Jurkat, Clone E6-1 (cell line): ENCODE measurements around the gene ANKMY1.

Source experiments
- DNase-seq: peaks from one replicate; pipeline ENCODE4 v3.0.0-alpha.2; 2011; ENCODE audit warnings: low read depth, low spot score
- H3K4me3 ChIP-seq: 2 replicates; pipeline ENCODE4 v1.5.1; 2011; ENCODE audit warnings: mild to moderate bottlenecking, low read length, control low read depth, moderate library complexity

The ANKMY1 gene

DNA sequence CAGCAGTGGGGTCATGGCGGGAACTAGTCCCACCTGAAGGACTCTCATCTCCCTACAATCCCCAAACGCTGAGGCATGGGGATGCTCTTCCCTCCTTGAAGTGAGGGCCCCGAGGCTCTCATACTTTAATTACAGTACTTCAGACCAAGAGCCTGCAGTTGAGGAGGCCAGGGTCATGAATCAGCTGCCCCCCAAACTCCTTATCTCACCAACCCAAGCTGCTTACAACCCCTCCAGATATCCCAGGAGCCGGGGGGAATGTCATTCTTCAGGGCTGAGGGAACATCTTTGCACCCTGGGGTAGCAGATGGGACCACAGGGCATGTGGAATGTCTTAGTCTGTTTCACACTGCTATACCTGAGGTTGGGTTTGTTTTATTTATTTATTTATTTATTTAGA lies 26.0 kb upstream of the ANKMY1 start:
- no peak overlapping the region for H3K4me3 ChIP-seq
- no peak for DNase-seq

DNA sequence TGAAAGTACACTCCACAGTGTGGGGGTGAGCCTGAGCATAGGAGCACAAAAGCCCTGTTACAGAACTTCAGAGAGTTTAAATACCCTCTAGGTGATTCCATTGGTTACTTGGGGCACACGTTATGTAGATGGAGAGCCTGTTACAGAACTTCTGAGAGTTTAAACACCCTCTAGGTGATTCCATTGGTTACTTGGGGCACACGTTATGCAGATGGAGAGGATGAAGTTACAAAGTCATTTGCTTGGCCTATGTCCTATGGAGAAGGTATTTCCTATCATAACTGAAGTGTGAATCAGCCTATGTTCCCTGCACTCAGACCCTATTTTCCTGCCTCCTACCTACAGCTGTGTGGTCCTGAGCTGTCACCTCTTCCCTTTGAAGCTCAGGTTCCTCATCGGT lies 25.0 kb upstream of the ANKMY1 start:
- DNase-seq = no peak
- H3K4me3 ChIP-seq = no peak overlapping the region

DNA sequence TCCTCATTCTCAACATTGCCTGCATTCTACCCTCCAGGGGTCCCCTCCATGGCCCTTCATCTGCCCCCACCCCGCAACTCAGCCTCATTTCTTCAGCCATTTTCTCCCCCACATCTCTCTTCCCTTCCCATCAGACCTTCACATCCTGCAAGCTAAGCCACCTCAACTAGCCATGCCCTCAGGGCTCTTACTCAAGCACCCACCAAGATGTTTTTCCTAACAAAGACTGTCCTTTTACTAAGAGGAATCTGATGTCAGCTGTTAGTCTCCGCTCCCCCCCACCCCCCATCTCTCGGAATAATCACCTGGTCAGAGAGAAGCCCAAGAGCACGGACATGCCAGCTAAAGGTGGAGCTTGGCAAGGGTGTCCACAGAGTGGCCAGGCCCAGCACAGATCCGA lies 24.0 kb upstream of the ANKMY1 start:
- DNase-seq = no peak
- no peak overlapping the region for H3K4me3 ChIP-seq

DNA sequence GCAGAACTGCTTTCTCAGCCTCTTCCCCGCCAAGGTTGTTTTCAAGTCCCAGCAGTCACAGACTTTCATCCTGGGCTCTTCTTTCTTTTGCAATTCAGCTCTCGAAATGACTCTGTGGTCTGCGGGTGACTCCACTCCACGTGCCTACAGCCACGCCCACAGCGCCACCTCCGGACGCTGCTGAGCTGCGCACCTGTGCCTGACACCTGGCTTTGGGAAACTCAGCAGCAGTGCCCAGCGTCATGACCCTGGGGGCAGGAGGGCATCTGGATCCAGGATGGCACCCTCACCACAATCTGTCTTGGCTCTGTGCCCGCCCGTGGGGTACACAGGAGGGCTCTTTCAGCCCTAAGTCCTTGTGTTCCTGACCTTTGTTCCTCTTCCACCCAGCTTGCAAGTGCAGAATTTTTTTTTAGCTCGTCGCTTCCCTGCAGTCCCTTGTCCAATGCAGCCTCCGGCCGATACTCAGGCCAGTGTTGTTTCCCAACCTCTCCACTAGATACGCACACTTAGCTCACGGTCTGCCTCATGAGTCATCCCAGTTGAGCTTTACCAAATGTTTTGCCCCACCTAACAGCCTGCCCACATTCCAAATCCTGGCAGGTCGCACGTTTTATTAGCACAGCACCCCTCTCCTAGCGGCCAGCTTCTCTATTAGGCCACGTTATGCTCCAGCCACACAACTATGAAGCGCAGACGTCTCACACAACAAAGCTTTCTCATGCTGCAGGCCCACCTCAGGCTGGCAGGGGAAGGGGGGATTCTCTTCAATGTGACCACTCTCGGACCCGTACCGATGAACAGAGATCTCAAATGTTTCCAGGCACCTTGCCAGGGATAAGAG lies 22.2 kb upstream of the ANKMY1 start:
- H3K4me3 ChIP-seq = no peak overlapping the region
- DNase-seq = peak; percentile 91

DNA sequence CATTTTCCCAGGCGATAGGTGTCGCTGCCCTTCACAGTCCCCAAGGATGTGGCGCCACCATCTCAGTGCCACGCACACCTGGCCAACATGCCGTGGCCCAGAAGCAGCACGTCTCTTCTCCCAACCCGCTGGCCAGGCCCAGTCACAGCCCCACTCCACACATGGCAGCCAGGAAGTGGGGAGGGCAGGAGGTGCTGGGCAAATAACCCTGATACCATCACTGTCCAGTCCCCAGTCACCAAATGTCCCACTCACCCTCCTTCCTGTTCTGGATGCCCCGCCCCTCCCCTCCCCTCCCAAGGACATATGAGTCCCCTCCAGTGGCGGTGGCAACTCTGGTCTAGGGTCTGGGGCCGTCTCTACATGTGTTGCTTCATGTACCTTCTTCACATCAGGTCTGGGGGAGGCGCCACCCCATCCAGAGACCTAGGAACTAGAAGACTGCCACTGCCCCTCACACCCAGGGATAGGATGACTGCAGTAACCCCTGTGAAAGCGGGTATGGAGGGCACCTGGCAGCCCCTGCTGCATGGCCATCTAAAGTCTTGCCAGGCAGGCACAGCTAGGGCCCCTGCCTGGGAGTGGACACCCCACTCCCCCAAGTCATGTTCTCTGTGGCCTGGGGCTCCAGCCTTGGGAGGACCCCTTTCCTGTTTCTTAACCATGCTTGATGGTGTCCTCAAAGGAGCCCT lies 21.4 kb upstream of the ANKMY1 start:
- H3K4me3 ChIP-seq = no peak overlapping the region
- DNase-seq = no peak

DNA sequence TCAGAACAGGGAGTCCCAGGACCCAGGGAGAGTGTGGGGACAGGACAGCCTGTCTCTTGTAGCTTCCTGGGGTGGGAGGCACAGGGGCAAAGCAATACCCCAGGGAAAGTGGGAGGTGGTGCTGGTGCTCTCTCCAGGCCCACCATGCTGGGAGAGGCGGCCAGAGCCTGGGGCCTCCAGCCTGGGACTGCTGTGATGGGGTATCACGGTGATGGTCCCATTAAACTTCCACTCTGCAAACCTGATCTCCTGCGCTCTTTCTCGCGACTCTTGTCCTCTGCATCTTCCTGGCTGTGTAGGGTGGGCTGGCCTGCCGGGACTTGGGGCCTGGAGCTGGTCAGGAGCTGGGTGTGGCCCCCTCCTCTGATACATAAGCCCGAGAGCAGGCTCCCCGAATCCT lies 20.7 kb upstream of the ANKMY1 start:
- H3K4me3 ChIP-seq = no peak overlapping the region
- DNase-seq = no peak

DNA sequence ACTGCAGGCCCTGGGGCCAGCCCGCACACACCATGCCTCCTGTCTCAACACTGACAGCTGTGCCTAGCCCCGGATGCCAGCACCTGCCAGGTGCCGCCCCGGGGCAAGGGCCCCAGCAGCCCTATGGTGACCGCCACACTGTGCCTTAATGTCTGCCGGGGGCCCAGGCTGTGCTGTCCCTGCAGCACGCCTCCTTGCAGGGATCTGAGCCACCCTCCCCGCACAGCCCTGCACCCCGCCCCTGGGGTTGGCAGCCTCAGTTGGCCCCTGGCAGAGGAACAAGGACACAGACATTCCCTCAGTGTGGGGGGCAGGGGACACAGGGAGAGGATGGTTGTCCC lies 20.3 kb upstream of the ANKMY1 start:
- no peak for DNase-seq
- no peak overlapping the region for H3K4me3 ChIP-seq

DNA sequence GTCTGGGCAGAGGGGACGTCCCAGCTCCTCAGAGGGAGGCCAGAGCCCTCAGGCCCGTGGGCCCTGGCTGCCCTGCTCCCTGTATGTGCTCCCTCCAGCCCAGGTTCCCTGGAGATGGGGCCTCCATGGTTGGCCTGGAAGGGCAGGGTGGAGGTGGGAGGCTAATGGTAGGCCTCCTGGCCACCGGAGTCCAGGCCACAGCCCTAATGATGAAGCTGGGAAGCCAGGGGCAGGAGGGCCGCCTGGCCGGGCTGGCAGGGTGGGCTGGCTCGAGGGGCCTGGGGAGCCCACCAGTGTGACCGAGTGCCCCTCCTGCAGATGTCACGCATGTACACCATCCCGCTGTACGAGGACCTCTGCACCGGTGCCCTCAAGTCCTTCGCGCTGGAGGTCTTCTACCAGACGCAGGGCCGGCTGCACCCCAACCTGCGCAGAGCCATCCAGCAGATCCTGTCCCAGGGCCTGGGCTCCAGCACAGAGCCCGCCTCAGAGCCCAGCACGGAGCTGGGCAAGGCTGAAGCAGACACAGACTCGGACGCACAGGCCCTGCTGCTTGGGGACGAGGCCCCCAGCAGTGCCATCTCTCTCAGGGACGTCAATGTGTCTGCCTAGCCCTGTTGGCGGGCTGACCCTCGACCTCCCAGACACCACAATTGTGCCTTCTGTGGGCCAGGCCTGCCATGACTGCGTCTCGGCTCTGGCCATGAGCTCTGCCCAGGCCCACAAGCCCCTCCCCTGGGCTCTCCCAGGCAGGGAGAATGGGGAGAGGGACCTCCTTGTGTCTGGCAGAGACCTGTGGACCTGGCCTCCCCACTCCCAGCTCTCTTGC lies 19.7 kb upstream of the ANKMY1 start:
- no peak overlapping the region for H3K4me3 ChIP-seq

DNA sequence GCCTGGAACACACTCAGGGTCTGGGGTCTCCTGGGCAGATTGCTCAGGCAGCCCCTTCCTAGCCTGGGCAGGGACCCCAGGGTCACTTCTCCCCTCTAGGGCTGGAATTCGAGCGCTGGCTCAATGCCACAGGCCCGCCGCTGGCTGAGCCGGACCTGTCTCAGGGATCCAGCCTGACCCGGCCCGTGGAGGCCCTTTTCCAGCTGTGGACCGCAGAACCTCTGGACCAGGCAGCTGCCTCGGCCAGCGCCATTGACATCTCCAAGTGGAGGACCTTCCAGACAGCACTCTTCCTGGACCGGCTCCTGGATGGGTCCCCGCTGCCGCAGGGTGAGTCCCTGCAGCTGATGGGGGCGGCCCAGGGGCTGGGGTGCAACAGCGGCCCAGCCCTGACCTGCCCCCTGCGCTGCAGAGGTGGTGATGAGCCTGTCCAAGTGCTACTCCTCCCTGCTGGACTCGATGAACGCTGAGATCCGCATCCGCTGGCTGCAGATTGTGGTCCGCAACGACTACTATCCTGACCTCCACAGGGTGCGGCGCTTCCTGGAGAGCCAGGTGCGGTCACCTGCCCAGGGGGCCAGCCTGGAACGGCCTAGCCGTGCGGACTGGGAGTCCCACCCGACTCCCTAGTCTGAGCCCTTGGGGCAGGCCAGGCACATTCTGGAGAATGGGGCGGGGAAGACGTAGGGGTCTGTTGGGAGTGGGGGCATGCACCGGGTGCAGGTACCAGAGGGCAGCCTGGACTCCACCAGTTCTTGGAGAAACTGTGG lies 18.8 kb upstream of the ANKMY1 start:
- no peak for DNase-seq
- no peak overlapping the region for H3K4me3 ChIP-seq

More for the DNA sequence above, 19.7 kb upstream of the ANKMY1 start:
- DNase-seq = no peak

DNA sequence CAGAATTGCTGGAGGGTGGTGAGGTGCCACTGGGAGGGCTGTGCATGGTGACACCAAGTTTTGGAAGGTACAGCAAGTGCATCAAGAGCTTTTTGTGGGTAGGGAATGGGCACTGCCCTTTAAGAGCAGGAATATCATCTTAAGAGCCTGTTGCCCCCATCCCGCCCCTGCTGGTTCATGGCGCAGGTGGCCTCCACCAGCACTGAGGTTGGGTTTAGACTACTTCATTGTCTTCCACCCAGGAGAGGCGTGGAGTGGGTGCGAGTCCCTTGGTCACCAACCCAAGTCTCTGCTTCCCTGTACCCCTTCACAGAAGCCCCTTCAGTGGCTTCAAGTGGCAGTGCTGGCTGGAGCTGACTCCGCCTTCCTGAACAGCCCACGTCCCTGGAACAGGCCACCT lies 18.2 kb upstream of the ANKMY1 start:
- no peak overlapping the region for H3K4me3 ChIP-seq
- DNase-seq = no peak

DNA sequence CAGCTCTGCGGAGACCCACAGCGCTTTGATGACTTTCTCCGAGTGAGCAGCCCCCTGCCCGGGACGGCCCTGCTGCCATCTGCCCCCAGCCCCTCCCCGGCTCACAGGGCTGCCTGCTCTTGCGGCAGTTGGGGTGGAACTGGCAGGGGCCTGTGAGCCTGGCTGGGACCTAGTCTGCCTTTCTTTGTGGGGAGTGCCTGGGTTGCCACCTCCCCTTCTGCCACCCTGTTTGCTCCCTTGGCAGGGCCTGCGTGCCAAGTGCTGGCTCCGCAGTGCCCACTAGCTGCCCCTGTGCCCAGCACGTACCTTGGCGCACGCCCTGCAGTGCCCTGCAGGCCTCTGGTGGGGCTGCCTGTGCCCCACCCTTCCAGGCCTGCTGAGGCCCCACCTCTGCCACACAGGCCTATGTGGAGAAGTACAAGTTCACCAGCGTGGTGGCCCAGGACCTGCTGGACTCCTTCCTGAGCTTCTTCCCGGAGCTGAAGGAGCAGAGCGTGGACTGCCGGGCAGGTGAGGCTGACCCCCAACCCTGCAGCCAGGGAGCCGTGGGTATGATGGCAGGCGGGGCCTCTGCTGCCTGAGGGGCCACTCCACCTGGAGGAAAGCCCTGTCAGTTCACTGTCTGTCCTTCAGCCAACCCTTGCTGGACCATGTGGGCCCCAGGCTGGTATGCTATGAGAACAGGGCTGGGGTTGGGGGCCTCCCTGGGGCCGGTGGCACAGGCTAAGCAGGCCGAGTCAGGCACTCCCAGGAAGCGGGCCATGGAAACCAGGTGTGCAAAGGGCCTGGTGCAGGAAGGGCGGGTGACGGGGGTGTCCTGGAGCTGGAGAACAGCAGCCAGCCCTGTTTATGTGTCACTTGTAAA lies 17.5 kb upstream of the ANKMY1 start:
- no peak for DNase-seq
- H3K4me3 ChIP-seq = no peak overlapping the region

DNA sequence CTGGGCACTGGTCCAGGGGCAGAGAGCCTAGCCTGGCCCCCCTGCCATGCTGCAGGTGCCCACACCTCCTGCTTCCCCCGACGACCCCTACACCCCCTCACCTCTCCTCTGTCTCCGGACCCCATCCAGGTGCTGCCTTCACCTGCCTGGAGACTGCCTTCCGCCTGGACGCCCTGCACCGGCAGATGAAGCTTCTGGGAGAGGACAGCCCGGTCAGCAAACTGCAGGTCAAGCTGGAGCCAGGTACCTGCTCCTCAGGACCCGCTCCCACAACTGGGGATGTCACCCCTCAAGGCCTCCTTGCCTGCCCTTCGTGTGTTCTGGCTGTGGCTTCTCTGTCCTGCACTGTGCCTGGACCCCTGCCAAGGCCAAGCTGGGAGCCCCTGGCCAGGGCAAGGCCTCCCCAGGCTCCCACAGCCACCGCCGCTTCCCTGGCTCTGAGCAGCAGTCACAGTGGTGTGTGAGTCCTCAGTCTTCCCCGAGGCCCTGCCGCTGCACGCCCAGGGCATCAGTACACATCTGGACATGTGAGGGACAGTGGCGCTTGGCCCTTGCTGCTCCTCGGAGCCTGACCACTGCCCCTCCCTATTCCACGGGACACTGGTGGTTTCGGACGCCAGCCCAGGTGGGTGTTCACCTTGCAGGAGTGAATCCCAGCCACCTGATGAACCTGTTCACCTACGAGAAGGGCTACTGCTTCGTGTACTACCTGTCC lies 16.8 kb upstream of the ANKMY1 start:
- no peak overlapping the region for H3K4me3 ChIP-seq
- no peak for DNase-seq

DNA sequence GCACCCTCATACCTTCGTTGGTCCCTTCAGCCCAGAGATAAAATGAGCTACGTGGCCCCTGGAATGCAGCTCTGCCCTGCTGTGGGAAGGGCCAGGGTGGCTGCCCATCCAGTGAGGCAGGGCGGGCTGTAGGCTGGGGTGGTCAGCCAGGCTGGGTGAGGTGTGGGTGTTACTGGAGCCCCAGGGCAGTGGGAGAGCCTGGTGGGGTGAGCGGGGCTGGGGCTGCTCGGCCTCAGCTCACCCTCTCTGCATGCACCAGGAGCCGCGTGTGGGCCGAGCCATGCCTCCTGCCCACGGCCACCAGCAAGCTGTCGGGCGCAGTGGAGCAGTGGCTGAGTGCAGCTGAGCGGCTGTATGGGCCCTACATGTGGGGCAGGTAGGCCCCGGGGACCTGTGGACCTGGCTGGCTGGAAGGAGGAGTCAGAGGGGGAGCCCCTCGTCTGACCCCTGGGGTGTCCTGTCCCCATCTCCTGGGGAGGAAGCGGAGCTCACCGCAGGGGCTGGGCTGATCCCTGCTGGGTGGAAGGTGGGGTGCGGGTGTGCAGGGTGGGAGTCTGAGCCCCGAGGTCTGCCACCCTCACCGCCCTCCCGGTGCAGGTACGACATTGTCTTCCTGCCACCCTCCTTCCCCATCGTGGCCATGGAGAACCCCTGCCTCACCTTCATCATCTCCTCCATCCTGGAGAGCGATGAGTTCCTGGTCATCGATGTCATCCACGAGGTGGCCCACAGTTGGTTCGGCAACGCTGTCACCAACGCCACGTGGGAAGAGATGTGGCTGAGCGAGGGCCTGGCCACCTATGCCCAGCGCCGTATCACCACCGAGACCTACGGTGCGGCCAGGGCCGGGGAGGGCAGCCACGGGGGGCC lies 16.0 kb upstream of the ANKMY1 start:
- DNase-seq = no peak
- no peak overlapping the region for H3K4me3 ChIP-seq

DNA sequence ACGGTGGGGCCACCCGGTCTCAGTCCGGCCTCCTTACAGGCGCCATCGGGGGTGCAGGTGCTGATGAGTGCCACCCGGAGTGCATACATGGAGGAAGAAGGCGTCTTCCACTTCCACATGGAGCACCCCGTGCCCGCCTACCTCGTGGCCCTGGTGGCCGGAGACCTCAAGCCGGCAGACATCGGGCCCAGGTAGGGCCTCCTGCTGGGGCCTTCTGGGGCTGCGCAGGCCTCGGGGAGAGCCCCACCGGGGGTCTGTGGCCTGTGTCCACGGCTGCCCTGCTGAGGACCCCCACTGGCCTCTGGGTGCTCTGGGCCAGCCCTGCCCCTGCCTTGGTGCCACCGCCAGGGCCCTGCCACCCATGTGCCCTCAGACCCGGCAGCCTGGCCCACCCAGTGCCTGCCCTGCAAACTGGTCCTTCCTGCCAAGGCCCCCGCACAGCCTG lies 15.3 kb upstream of the ANKMY1 start:
- no peak for DNase-seq
- no peak overlapping the region for H3K4me3 ChIP-seq

DNA sequence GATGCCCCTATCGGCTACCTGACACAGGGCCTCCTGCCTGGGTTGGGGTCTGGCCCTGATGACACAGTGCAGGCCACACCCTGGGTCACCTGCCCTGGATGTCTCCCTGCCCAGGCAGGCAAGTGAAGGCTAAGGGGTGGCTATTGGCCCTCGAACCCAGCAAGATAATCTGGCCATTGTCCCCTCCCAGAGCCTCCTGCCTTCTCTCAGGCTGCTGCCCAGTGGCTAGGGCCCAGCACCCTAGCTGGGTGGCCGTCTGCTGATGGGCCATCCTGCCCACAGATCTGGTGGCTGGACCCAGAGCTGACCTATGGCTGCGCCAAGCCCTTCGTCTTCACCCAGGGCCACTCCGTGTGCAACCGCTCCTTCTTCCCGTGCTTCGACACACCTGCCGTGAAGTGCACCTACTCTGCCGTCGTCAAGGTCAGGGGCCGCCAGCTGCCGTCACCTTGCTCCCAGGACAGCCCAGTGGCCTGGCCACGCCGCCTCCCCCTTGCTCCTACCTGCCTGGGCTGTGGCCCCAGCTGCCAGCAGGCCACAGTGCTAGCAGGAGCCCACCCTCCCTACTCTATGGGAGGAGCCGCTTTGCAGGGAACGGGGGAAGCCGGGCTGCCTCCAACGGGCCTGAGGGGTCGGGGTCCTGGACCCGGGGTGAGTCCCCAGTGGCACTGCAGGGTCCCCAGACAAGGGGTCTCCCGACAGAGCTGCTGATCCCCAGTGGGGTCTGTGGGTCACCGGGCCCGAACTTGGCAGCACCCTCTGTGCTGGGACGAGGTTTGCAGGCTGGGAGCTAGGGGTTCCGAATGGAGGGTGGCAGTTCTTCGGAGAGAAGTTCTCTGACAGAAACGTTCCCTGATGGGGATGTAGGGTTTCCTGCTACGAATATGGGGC lies 14.6 kb upstream of the ANKMY1 start:
- H3K4me3 ChIP-seq = no peak overlapping the region
- DNase-seq = no peak
